Pancreas (tissue), 10 donors: ENCODE data around the gene SGCD. TPM values are rescaled to one million over a fixed set of nuclear protein-coding genes. Genes with fewer than 3 reads are reported as not detected.

ENCODE experiments used
- ATAC-seq, 4 donors: fragments of 200-7000 bp; cut with Tn5 transposase; one replicate each; pipeline versions ENCODE4 v1.8.0 to v1.9.1; 2020; ENCODE audit warnings: mild to moderate bottlenecking in 4 of 4, moderate library complexity in 4 of 4
- DNase-seq, 6 donors: peaks; one replicate each; pipeline ENCODE4 v3.0.0-alpha.2; 2020
- FAIRE-seq: peaks from 2 replicates; lab custom pipeline; 2012; peaks lifted over from hg19 to GRCh38; lab: Jason Lieb, UNC
- H3K27ac ChIP-seq, 4 donors: fragments of 200-600 bp; sonication (generic); 1 replicate in 3 of 4; 2 replicates in 1 of 4; pipeline versions ENCODE4 v1.5.0 to v1.8.0; 2020
- H3K27me3 ChIP-seq, 4 donors: fragments of 200-600 bp; one replicate each; pipeline ENCODE4 v1.8.0; 2021
- H3K36me3 ChIP-seq, 3 donors: fragments of 200-600 bp; sonication (generic) in 1 of 3; one replicate each; pipeline versions ENCODE4 v1.5.0 to v1.8.0; 2020 to 2021
- H3K4me1 ChIP-seq, 3 donors: fragments of 200-600 bp; one replicate each; pipeline ENCODE4 v1.8.0; 2021
- H3K4me3 ChIP-seq, 4 donors: fragments of 200-600 bp; sonication (generic) in 2 of 4; one replicate each; pipeline versions ENCODE4 v1.5.0 to v1.8.0; 2020 to 2021
- H3K9me3 ChIP-seq, 4 donors: fragments of 200-600 bp; one replicate each; pipeline ENCODE4 v1.8.0; 2021
- CTCF ChIP-seq, 4 donors: fragments of 200-600 bp; sonication (generic) in 3 of 4; IDR thresholded peaks; one replicate each; pipeline versions ENCODE4 v1.5.0 to v1.8.0; 2021; ENCODE audit warnings: antibody characterized with exemption in 4 of 4
- WGBS, 2 donors: extraction: QIAGEN DNeasy Blood & Tissue Kit; methylation state at CpG; one replicate each; pipeline ENCODE4 v1.1.7; 2013; 5-methylcytosine and 5-hydroxymethylcytosine counted together
- intact Hi-C, 3 donors: fragments of 100-400 bp; cut with DNase I; formaldehyde crosslinking; loops; one replicate each; pipeline versions ENCODE4 v1.11.1 to v1.14.2; 2022
- polyA plus RNA-seq, 2 donors: library from polyadenylated mRNA; stranded (reverse); fragments of 200-250 nt; gene quantifications; one replicate each; pipeline ENCODE4 v1.2.3, GENCODE V29; 2013
- total RNA-seq, 6 donors: library from RNA; stranded (reverse); fragmentation: NEBNext Ultra II Directional in 4 of 6; extraction: Animal tissue kit (Norgen Biotek cat#: 25700) in 4 of 6; gene quantifications; one replicate each; pipeline versions ENCODE4 v1.2.1 to v1.2.4, GENCODE V29; 2021 to 2023
- donor health status: healthy with polysubstance abuse.
- donor health status: DM: no; HTN: no; CAD: no; lungs with moderate emphysema.
- donor health status: DM: no; HTN: no; CAD: no.
- donor health status: control.
- donor health status: control.
- donor health status: Bipolar disorder and iron deficiency.
- donor health status: DM: yes; HTN: yes; CAD: no.
- donor health status: DM: no; HTN: no; CAD: no.
- donor health status: DM: no; HTN: no; CAD: no.
- donor health status: DM: yes; HTN: yes; CAD: no.

SGCD gene
- total and polyA plus RNA-seq, 8 donors: 0.11 to 1.9 (median 0.35) TPM

- no peak overlapping the region for H3K4me3 ChIP-seq
- no peaks in the 10 kb centered on the region for H3K9me3 ChIP-seq
- H3K27me3 ChIP-seq: no peaks in the 10 kb centered on the region
- ATAC-seq (no peak), FAIRE-seq (no peak), DNase-seq (no peak)
- H3K36me3 ChIP-seq: no peaks in the 10 kb centered on the region
- no peak for TF ChIP-seq CTCF (IDR thresholded peaks at IDR 0.05)
- H3K4me1 ChIP-seq: no peaks in the 10 kb centered on the region
- WGBS, 2 donors: 74 to 85% methylated on average over 8 of the region's 8 CpGs
- no peak overlapping the region for H3K27ac ChIP-seq
- intact Hi-C loops: no loop called here
These were observed 75.5 kb downstream of the SGCD start for GRCh38 chr5:156402387-156402921.

DNA sequence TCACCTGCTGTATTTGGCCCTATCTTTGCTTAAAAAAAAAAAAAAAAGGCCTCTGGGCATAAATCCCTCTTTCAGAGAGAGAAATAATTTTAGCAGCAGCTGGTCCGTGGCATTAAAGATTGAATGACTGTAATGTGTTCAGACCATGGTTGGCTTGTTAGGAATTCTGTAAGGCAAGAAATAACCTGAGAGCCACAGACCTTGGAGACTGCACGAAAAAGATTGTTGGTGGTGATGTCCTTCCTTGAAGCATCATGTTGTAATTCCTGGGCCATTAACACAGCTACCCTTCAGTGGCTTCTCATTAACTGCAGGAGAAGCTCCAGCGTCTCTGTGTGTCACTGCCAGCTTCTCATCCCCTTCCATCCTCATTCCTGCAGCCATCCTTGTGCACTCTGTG, 79.0 kb downstream of the SGCD start:
- Histone ChIP-seq H3K4me1 (no peaks in the 10 kb centered on the region), H3K9me3 (no peaks in the 10 kb centered on the region), H3K27ac (no peak overlapping the region), H3K4me3 (no peak overlapping the region), H3K27me3 (no peaks in the 10 kb centered on the region), H3K36me3 (no peaks in the 10 kb centered on the region)
- TF ChIP-seq CTCF (IDR thresholded peaks at IDR 0.05): no peak
- FAIRE-seq: no peak
- no peak for DNase-seq
- intact Hi-C loops: no loop called here
- WGBS, 2 donors: 48 to 63% methylated on average over 3 of the region's 3 CpGs
- no peak for ATAC-seq

DNA sequence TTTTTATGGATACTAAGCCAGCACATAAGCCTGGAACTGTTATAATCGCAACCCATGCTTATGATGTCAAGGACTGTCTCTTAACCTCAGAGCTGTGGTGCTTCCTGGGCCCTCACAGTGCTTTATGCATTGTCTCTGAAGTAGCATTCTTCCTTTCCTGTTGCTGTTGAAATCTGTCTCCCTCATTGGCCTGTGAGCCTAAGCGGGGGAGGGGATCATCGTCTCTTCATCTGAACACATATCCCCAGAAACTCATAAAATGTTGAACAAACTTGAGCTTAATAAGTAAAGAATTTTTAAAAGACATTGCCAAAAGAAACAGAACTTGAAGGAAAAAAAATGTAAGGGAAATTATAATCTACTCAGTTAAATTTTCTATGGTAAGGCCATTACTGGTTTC, 80.3 kb downstream of the SGCD start:
- H3K9me3 ChIP-seq: no peaks in the 10 kb centered on the region
- H3K4me3 ChIP-seq: no peak overlapping the region
- no peak overlapping the region for H3K27ac ChIP-seq
- intact Hi-C loops: no loop called here
- no peak for TF ChIP-seq CTCF (IDR thresholded peaks at IDR 0.05)
- WGBS, 2 donors: 76 to 90% methylated on average over 3 of the region's 3 CpGs
- ATAC-seq (no peak), FAIRE-seq (no peak), DNase-seq (no peak)
- no peaks in the 10 kb centered on the region for H3K36me3 ChIP-seq
- no peaks in the 10 kb centered on the region for H3K4me1 ChIP-seq
- H3K27me3 ChIP-seq: no peaks in the 10 kb centered on the region

DNA sequence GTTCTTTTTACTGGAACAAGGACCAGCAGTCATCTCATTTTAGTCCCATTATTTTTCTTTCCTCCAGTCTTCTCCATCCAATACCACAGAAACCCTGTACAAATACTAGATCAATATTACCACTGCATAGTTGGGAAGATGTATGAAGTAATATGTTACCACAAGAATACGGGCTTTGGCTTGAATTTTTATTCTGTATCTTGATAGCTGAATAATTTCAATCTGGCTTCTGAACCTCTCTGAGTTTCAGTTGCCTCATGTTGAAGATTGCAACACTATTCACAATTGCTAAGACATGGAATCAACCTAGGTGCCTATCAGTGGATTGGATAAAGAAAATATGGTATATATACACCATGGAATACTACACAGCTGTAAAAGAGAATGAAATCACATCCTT, 82.9 kb downstream of the SGCD start:
- no peak for TF ChIP-seq CTCF (IDR thresholded peaks at IDR 0.05)
- Histone ChIP-seq H3K36me3 (no peaks in the 10 kb centered on the region), H3K9me3 (no peaks in the 10 kb centered on the region), H3K27ac (no peak overlapping the region), H3K4me3 (no peak overlapping the region), H3K4me1 (no peaks in the 10 kb centered on the region), H3K27me3 (no peaks in the 10 kb centered on the region)
- FAIRE-seq (no peak), ATAC-seq (no peak), DNase-seq (no peak)
- WGBS, 2 donors: 73 to 77% methylated on average over 1 of the region's 1 CpG
- intact Hi-C loops: no loop called here

GRCh38 chr5:156411185-156411613, 84.2 kb downstream of the SGCD start:
- no peaks in the 10 kb centered on the region for H3K9me3 ChIP-seq
- H3K4me1 ChIP-seq: no peaks in the 10 kb centered on the region
- WGBS, 2 donors: 57 to 64% methylated on average over 6 of the region's 6 CpGs
- FAIRE-seq (no peak), DNase-seq (no peak), ATAC-seq (peak in 2 of 4 donors; percentile 37 to 47)
- no peaks in the 10 kb centered on the region for H3K27me3 ChIP-seq
- H3K36me3 ChIP-seq: no peaks in the 10 kb centered on the region
- H3K4me3 ChIP-seq: no peak overlapping the region
- no peak for TF ChIP-seq CTCF (IDR thresholded peaks at IDR 0.05)
- intact Hi-C loops: no loop called here
- no peak overlapping the region for H3K27ac ChIP-seq
